K562 (cell line): ENCODE results near the gene FAM53C. TPM values are rescaled to one million over a fixed set of nuclear protein-coding genes. Genes with fewer than 3 reads are reported as not detected.

Experiments used
- BRF2 ChIP-seq: IDR thresholded peaks from 3 replicates; pipeline ENCODE4 v1.6.1; 2011; ENCODE audit warnings: borderline replicate concordance, mild to moderate bottlenecking; ENCODE audit not compliant: insufficient read length, insufficient read depth
- CBX2 ChIP-seq: fragments of 200-600 bp; sonication (generic); IDR thresholded peaks from one replicate; pipeline ENCODE4 v1.6.1; 2012; ENCODE audit warnings: mild to moderate bottlenecking, low read length, inconsistent platforms; ENCODE audit not compliant: insufficient read depth, poor library complexity, severe bottlenecking
- HNRNPL ChIP-seq: fragments of 200-400 bp; formaldehyde crosslinking; IDR thresholded peaks from 2 replicates; pipeline ENCODE4 v1.6.1; 2017; ENCODE audit warnings: low read depth, mild to moderate bottlenecking, low read length
- KHSRP ChIP-seq: fragments of 450-650 bp; IDR thresholded peaks from 2 replicates; pipeline ENCODE4 v1.6.1; 2017
- KLF16 ChIP-seq: IDR thresholded peaks from 2 replicates; pipeline ENCODE4 v1.6.1; 2016; ENCODE audit warnings: antibody characterized with exemption
- MYNN ChIP-seq, 2 experiments: sonication (generic); formaldehyde crosslinking in 1 of 2; IDR thresholded peaks; 2 replicates each; pipeline versions ENCODE4 v1.5.0 to v1.6.1; 2016 to 2020; ENCODE audit warnings: antibody characterized with exemption in 1 of 2, missing genetic modification reagents in 1 of 2
- THAP7 ChIP-seq: fragments of 250-450 bp; sonication (Bioruptor Pico); IDR thresholded peaks from 2 replicates; pipeline ENCODE4 v1.5.0; 2021
- U2AF2 ChIP-seq: fragments of 200-400 bp; formaldehyde crosslinking; optimal IDR thresholded peaks from 2 replicates; pipeline ENCODE3; 2017; ENCODE audit warnings: low read depth, mild to moderate bottlenecking, low read length
- ZNF143 ChIP-seq: sonication (generic); formaldehyde crosslinking; IDR thresholded peaks from 2 replicates; pipeline ENCODE4 v1.9.0; 2022; ENCODE audit warnings: mild to moderate bottlenecking, missing genetic modification reagents
- ZNF232 ChIP-seq: sonication (generic); formaldehyde crosslinking; IDR thresholded peaks from 2 replicates; pipeline ENCODE4 v1.8.0; 2022; ENCODE audit warnings: mild to moderate bottlenecking, missing genetic modification reagents
- ZNF318 ChIP-seq, 2 experiments: fragments of 450-650 bp; IDR thresholded peaks; 2 replicates each; pipeline ENCODE4 v1.6.1; 2016; ENCODE audit warnings: mild to moderate bottlenecking in 2 of 2, borderline replicate concordance in 1 of 2, low read depth in 1 of 2, moderate library complexity in 1 of 2
- ZNF592 ChIP-seq: fragments of 450-650 bp; IDR thresholded peaks from 2 replicates; pipeline ENCODE4 v1.6.1; 2017; ENCODE audit warnings: antibody characterized with exemption, mild to moderate bottlenecking
- polyA plus RNA-seq, 8 experiments: library from polyadenylated mRNA; depleted of rRNA in 4 of 8; stranded (reverse) in 5 of 8; unstranded in 3 of 8; fragments of >200 nt; fragmentation: Nextera tagmentation in 2 of 8; fragmentation: Illumina TruSeq in 1 of 8; extraction: Ambion mirVana in 2 of 8; extraction: Trizol in 1 of 8; gene quantifications; 2 replicates each; pipeline versions ENCODE4 v1.2.1 to v1.2.3, GENCODE V29; 2011 to 2014; ENCODE audit warnings: inconsistent platforms in 1 of 8, missing spikeins in 1 of 8
- total RNA-seq, 7 experiments: library from RNA; depleted of rRNA in 6 of 7; stranded (reverse); fragments of >200 nt in 6 of 7; fragmentation: Illumina TruSeq in 2 of 7; extraction: Trizol in 2 of 7; gene quantifications; 2 replicates each; pipeline versions ENCODE4 v1.2.1 to v1.2.3, GENCODE V29; 2011 to 2021; ENCODE audit warnings: low replicate concordance in 1 of 7

The FAM53C gene
- total and polyA plus RNA-seq, 9 of the 15 experiments (the other 6 are each of a cell fraction or from before 2014, with no cell fraction given): 9.7 to 38.5 (median 25.2) TPM

- peak in 1 of 2 experiments; percentile 91; a peak in 2 of 4 replicates for TF ChIP-seq ZNF318 (IDR thresholded peaks at IDR 0.05; ENCODE audit: borderline replicate concordance in 1 of 2, low read depth in 1 of 2)
- no peak for TF ChIP-seq KLF16
- peak; percentile 95 for TF ChIP-seq KHSRP
- TF ChIP-seq MYNN (IDR thresholded peaks at IDR 0.05): no peak
- TF ChIP-seq MYNN (CRISPR knock-in tag; IDR thresholded peaks at IDR 0.05): no peak
- no peak for TF ChIP-seq ZNF232 (CRISPR knock-in tag)
- no peak for TF ChIP-seq HNRNPL
- no peak for TF ChIP-seq ZNF143 (CRISPR knock-in tag)
- TF ChIP-seq ZNF592: no peak
- TF ChIP-seq BRF2: no peak
- TF ChIP-seq THAP7: no peak
- no peak for TF ChIP-seq CBX2
- TF ChIP-seq U2AF2: no peak
These were observed 948 bp upstream of the FAM53C start (continued) for GRCh38 chr5:138336952-138337684.
